EH (cell line): ENCODE results near the gene OSTC.

ENCODE experiments used
- DNase-seq: peaks from one replicate; pipeline ENCODE4 v3.0.0-alpha.2; 2015; ENCODE audit warnings: low read depth

Gene OSTC

GRCh38 chr4:108650212-108651013, at the start of gene OSTC:
TSS of gene OSTC (plus strand) at chr4:108650599. CDS start at chr4:108650656, 57 bp downstream.
- DNase-seq: peak; percentile 96

- DNase-seq: no peak
Observed at GRCh38 chr4:108601106-108601505, 49.3 kb upstream of the OSTC start.

- DNase-seq: no peak
Observed at GRCh38 chr4:108601532-108601931, 48.9 kb upstream of the OSTC start.

- no peak for DNase-seq
Observed at GRCh38 chr4:108602163-108602562, 48.2 kb upstream of the OSTC start.

GRCh38 chr4:108607079-108607815, 43.2 kb upstream of the OSTC start:
- no peak for DNase-seq

- DNase-seq: peak; percentile 22
Observed at GRCh38 chr4:108611365-108611764, 39.0 kb upstream of the OSTC start.

- no peak for DNase-seq
Observed at GRCh38 chr4:108612365-108612764, 38.0 kb upstream of the OSTC start.

GRCh38 chr4:108619372-108620100, 30.9 kb upstream of the OSTC start:
- no peak for DNase-seq

GRCh38 chr4:108620101-108620932, 30.1 kb upstream of the OSTC start, which contains the start of gene RPL34:
TSS of gene RPL34 (plus strand) at chr4:108620576. CDS start at chr4:108621960, 1,384 bp downstream.
- peak; percentile 99 for DNase-seq

- peak; percentile 36 for DNase-seq
Observed at GRCh38 chr4:108620933-108621905, 29.2 kb upstream of the OSTC start.

GRCh38 chr4:108622022-108622421, 28.4 kb upstream of the OSTC start:
- no peak for DNase-seq

- DNase-seq: no peak
Observed at GRCh38 chr4:108622828-108623227, 27.6 kb upstream of the OSTC start.

GRCh38 chr4:108624263-108625056, 25.9 kb upstream of the OSTC start:
- DNase-seq: no peak

GRCh38 chr4:108626056-108626455, 24.3 kb upstream of the OSTC start:
- no peak for DNase-seq

GRCh38 chr4:108628411-108628810, 22.0 kb upstream of the OSTC start:
- DNase-seq: peak; percentile 59

GRCh38 chr4:108635070-108635655, 15.2 kb upstream of the OSTC start:
- DNase-seq: peak; percentile 32

- peak; percentile 30 for DNase-seq
Observed at GRCh38 chr4:108636246-108636645, 14.2 kb upstream of the OSTC start.

GRCh38 chr4:108637856-108638255, 12.5 kb upstream of the OSTC start:
- no peak for DNase-seq

GRCh38 chr4:108644237-108644636, 6.2 kb upstream of the OSTC start:
- peak; percentile 81 for DNase-seq
